ENCODE results near the gene LCE3D. TPM values are rescaled to one million over a fixed set of nuclear protein-coding genes. Genes with fewer than 3 reads are reported as not detected.

Gene LCE3D
- total RNA-seq, 1 donor from 2014 or later = not detected

Other genes starting within 250 kb of the LCE3D start
- not detected for gene FLG2, start 220.5 kb downstream of the LCE3D start, total RNA-seq
- not detected for gene CRNN, start 166.3 kb downstream of the LCE3D start, total RNA-seq
- gene LCE5A, start 69.7 kb downstream of the LCE3D start, total RNA-seq = not detected
- not detected for gene CRCT1, start 66.0 kb downstream of the LCE3D start, total RNA-seq
- not detected for gene LCE3E, start 13.7 kb downstream of the LCE3D start, total RNA-seq
- gene LCE3C, start 19.7 kb upstream of the LCE3D start, total RNA-seq = not detected
- gene LCE3B, start 33.3 kb upstream of the LCE3D start, total RNA-seq = not detected
- gene LCE3A, start 42.6 kb upstream of the LCE3D start, total RNA-seq = not detected
- gene LCE2D, start 82.9 kb upstream of the LCE3D start, total RNA-seq = not detected
- not detected for gene LCE2C, start 94.8 kb upstream of the LCE3D start, total RNA-seq
- not detected for gene LCE2B, start 105.6 kb upstream of the LCE3D start, total RNA-seq
- not detected for gene LCE2A, start 117.8 kb upstream of the LCE3D start, total RNA-seq
- gene LCE4A, start 127.6 kb upstream of the LCE3D start, total RNA-seq = not detected
- not detected for gene KPRP, start 177.5 kb upstream of the LCE3D start, total RNA-seq
- not detected for gene LCE1F, start 194.6 kb upstream of the LCE3D start, total RNA-seq
- gene LCE1E, start 205.7 kb upstream of the LCE3D start, total RNA-seq = not detected
- not detected for gene LCE1D, start 216.2 kb upstream of the LCE3D start, total RNA-seq
- gene LCE1C, start 226.1 kb upstream of the LCE3D start, total RNA-seq = not detected
- gene LCE1B, start 231.5 kb upstream of the LCE3D start, total RNA-seq = not detected
- gene LCE1A, start 247.0 kb upstream of the LCE3D start, total RNA-seq = not detected